SK-N-SH treated with all-trans-retinoic acid at 6 μM for 48 hours (cell line): ENCODE data around the gene DEFB116.
"Not testable (repeated sequence)": the region's sequence is repeated elsewhere in the genome, so short reads cannot be mapped to it uniquely, and the experiment has no call there.

Experiments
- ATAC-seq: fragments of 200-7000 bp; cut with Tn5 transposase; 3 replicates; pipeline ENCODE4 v1.9.1; 2020; ENCODE audit warnings: mild to moderate bottlenecking, moderate library complexity
- ARNTL ChIP-seq: fragments of 450-650 bp; formaldehyde crosslinking; IDR thresholded peaks from 2 replicates; pipeline ENCODE4 v1.5.0; 2020; ENCODE audit warnings: low read depth, mild to moderate bottlenecking, moderate library complexity, borderline replicate concordance
- BACH2 ChIP-seq: fragments of 250-450 bp; sonication (Bioruptor Pico); IDR thresholded peaks from 2 replicates; pipeline ENCODE4 v1.9.0; 2021; ENCODE audit warnings: mild to moderate bottlenecking, borderline replicate concordance
- CSDC2 ChIP-seq: fragments of 250-450 bp; sonication (Bioruptor Pico); IDR thresholded peaks from 2 replicates; pipeline ENCODE4 v1.5.0; 2020; ENCODE audit warnings: mild to moderate bottlenecking, moderate library complexity
- ESRRG ChIP-seq: fragments of 250-450 bp; sonication (Bioruptor Pico); IDR thresholded peaks from 2 replicates; pipeline ENCODE4 v1.6.1; 2021; ENCODE audit warnings: mild to moderate bottlenecking
- GLIS3 ChIP-seq: fragments of 250-450 bp; sonication (Bioruptor Pico); IDR thresholded peaks from 2 replicates; pipeline ENCODE4 v1.5.0; 2020; ENCODE audit warnings: mild to moderate bottlenecking, moderate library complexity
- ISL1 ChIP-seq: fragments of 250-450 bp; sonication (Bioruptor Pico); IDR thresholded peaks from 2 replicates; pipeline ENCODE4 v2.1.2; 2022; ENCODE audit warnings: mild to moderate bottlenecking, moderate library complexity
- PPARA ChIP-seq: fragments of 250-450 bp; sonication (Bioruptor Pico); IDR thresholded peaks from 2 replicates; pipeline ENCODE4 v1.5.0; 2020; ENCODE audit warnings: mild to moderate bottlenecking, borderline replicate concordance
- RARB ChIP-seq: fragments of 250-450 bp; sonication (Bioruptor Pico); IDR thresholded peaks from 2 replicates; pipeline ENCODE4 v1.8.0; 2021; ENCODE audit warnings: mild to moderate bottlenecking, moderate library complexity
- SNAI2 ChIP-seq: fragments of 250-450 bp; sonication (Bioruptor Pico); IDR thresholded peaks from 2 replicates; pipeline ENCODE4 v1.5.0; 2020; ENCODE audit warnings: mild to moderate bottlenecking, moderate library complexity
- TCF4 ChIP-seq: fragments of 250-450 bp; sonication (Bioruptor Pico); IDR thresholded peaks from 2 replicates; pipeline ENCODE4 v1.8.0; 2021; ENCODE audit warnings: mild to moderate bottlenecking, moderate library complexity, borderline replicate concordance
- TOX ChIP-seq: fragments of 250-450 bp; sonication (Bioruptor Pico); IDR thresholded peaks from 2 replicates; pipeline ENCODE4 v1.8.0; 2021; ENCODE audit warnings: mild to moderate bottlenecking, moderate library complexity, borderline replicate concordance
- ZC3H10 ChIP-seq: fragments of 250-450 bp; sonication (Bioruptor Pico); IDR thresholded peaks from 2 replicates; pipeline ENCODE4 v1.5.1; 2021; ENCODE audit warnings: mild to moderate bottlenecking, moderate library complexity
- ZFP3 ChIP-seq: fragments of 250-450 bp; sonication (Bioruptor Pico); IDR thresholded peaks from 2 replicates; pipeline ENCODE4 v1.5.0; 2020; ENCODE audit warnings: mild to moderate bottlenecking, moderate library complexity
- ZFP30 ChIP-seq: fragments of 450-650 bp; formaldehyde crosslinking; IDR thresholded peaks from 2 replicates; pipeline ENCODE4 v1.5.0; 2022; ENCODE audit warnings: mild to moderate bottlenecking, moderate library complexity
- ZNF565 ChIP-seq: fragments of 450-650 bp; formaldehyde crosslinking; conservative IDR thresholded peaks from 2 replicates; pipeline ENCODE4 v1.5.0; 2020; ENCODE audit warnings: low read depth, mild to moderate bottlenecking, moderate library complexity
- ZNF70 ChIP-seq: fragments of 450-650 bp; formaldehyde crosslinking; IDR thresholded peaks from 2 replicates; pipeline ENCODE4 v1.5.0; 2020; ENCODE audit warnings: mild to moderate bottlenecking, moderate library complexity
- ZNF8 ChIP-seq: fragments of 450-650 bp; formaldehyde crosslinking; IDR thresholded peaks from 2 replicates; pipeline ENCODE4 v1.5.0; 2020; ENCODE audit warnings: mild to moderate bottlenecking, moderate library complexity
- TF ChIP-seq, protein P1 (sequence below): fragments of 250-450 bp; sonication (Bioruptor Pico); IDR thresholded peaks from 2 replicates; pipeline ENCODE4 v1.5.0; 2020; ENCODE audit warnings: mild to moderate bottlenecking, moderate library complexity
- TF ChIP-seq, protein P2 (sequence below): fragments of 250-450 bp; sonication (Bioruptor Pico); IDR thresholded peaks from 2 replicates; pipeline ENCODE4 v1.8.0; 2021; ENCODE audit warnings: low read depth, mild to moderate bottlenecking, moderate library complexity, borderline replicate concordance
- TF ChIP-seq, protein P3 (sequence below): fragments of 250-450 bp; sonication (Bioruptor Pico); IDR thresholded peaks from 2 replicates; pipeline ENCODE4 v1.8.0; 2020; ENCODE audit warnings: mild to moderate bottlenecking, moderate library complexity, borderline replicate concordance
- TF ChIP-seq, protein P4 (sequence below): fragments of 250-450 bp; sonication (Bioruptor Pico); IDR thresholded peaks from 2 replicates; pipeline ENCODE4 v1.5.1; 2021; ENCODE audit warnings: mild to moderate bottlenecking, moderate library complexity
- TF ChIP-seq, protein P5 (sequence below): fragments of 250-450 bp; sonication (Bioruptor Pico); IDR thresholded peaks from 2 replicates; pipeline ENCODE4 v1.5.1; 2020; ENCODE audit warnings: low read depth, mild to moderate bottlenecking, moderate library complexity

The DEFB116 gene

DNA sequence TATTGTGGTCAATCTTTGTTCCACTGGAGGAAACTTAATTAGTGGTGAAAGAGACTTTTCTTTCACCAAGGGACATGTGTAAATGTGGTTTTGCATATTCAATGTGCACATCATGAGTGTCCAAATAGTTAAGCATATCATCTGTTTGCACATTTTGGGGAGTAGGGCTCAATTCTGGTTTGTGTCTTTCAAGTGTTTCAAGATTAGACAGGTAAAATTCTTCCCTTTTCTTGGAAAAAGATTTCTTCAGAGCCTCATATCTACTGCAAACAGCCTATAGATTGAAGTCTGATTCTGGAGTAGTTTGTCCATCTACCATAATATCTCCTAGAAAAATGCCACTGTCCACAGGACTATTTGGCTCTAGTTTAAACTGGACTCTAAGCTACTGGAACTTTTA is 33.1 kb upstream of the DEFB116 start:
- TF ChIP-seq TOX (CRISPR knock-in tag) (no peak), BACH2 (no peak), SNAI2 (CRISPR knock-in tag) (no peak)
- no peak for ATAC-seq

DNA sequence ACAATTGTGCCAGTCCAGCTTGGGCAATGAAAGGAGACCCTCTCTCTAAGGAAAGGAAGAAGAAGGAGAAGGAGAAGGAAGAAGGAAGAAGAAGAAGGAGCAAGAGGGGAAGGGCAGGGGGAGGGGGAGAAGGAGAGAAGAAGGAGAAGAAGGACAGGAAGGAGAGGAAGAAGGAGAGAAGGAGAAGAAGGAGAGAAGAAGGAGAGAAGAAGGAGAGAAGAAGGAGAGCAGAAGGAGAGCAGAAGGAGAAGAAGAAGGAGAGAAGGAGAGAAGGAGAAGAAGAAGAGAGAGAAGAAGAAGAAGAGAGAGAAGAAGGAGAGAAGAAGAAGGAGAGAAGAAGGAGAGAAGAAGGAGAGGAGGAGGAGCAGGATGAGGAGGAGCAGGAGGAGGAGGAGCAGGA is 22.5 kb upstream of the DEFB116 start:
- ATAC-seq, result no peak
- TF ChIP-seq, protein P1, sequence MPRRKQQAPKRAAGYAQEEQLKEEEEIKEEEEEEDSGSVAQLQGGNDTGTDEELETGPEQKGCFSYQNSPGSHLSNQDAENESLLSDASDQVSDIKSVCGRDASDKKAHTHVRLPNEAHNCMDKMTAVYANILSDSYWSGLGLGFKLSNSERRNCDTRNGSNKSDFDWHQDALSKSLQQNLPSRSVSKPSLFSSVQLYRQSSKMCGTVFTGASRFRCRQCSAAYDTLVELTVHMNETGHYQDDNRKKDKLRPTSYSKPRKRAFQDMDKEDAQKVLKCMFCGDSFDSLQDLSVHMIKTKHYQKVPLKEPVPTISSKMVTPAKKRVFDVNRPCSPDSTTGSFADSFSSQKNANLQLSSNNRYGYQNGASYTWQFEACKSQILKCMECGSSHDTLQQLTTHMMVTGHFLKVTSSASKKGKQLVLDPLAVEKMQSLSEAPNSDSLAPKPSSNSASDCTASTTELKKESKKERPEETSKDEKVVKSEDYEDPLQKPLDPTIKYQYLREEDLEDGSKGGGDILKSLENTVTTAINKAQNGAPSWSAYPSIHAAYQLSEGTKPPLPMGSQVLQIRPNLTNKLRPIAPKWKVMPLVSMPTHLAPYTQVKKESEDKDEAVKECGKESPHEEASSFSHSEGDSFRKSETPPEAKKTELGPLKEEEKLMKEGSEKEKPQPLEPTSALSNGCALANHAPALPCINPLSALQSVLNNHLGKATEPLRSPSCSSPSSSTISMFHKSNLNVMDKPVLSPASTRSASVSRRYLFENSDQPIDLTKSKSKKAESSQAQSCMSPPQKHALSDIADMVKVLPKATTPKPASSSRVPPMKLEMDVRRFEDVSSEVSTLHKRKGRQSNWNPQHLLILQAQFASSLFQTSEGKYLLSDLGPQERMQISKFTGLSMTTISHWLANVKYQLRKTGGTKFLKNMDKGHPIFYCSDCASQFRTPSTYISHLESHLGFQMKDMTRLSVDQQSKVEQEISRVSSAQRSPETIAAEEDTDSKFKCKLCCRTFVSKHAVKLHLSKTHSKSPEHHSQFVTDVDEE (CRISPR knock-in tag), result no peak
- no peak for TF ChIP-seq PPARA (CRISPR knock-in tag)

DNA sequence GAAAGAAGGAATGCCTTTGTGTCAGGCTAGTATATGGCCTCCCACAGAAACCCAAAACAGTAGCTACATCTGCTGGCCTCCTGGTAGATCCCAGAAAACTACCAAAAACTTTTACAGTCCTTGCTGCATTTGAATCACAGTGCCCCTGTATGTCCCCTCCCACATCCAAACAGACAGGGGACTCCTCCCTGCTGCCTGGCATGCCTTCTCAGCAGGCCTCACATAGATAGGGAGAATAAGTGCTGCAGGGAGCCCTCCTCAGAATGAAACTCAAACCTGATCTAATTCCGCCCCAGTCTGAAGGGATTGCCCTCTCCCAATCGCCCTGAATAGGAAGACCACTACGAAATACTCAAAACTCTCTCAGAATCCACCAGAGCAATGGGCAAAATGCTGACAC is 14.1 kb upstream of the DEFB116 start:
- no peak for ATAC-seq
- TF ChIP-seq ZNF8 (CRISPR knock-in tag) (no peak), SNAI2 (CRISPR knock-in tag) (no peak), ZNF565 (CRISPR knock-in tag) (no peak), ZFP3 (CRISPR knock-in tag) (no peak), TCF4 (CRISPR knock-in tag) (no peak), ESRRG (CRISPR knock-in tag) (no peak), RARB (no peak), TOX (CRISPR knock-in tag) (no peak), PPARA (CRISPR knock-in tag) (no peak), ISL1 (no peak), BACH2 (no peak)
- TF ChIP-seq, protein P2, sequence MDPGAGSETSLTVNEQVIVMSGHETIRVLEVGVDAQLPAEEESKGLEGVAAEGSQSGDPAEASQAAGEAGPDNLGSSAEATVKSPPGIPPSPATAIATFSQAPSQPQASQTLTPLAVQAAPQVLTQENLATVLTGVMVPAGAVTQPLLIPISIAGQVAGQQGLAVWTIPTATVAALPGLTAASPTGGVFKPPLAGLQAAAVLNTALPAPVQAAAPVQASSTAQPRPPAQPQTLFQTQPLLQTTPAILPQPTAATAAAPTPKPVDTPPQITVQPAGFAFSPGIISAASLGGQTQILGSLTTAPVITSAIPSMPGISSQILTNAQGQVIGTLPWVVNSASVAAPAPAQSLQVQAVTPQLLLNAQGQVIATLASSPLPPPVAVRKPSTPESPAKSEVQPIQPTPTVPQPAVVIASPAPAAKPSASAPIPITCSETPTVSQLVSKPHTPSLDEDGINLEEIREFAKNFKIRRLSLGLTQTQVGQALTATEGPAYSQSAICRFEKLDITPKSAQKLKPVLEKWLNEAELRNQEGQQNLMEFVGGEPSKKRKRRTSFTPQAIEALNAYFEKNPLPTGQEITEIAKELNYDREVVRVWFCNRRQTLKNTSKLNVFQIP (CRISPR knock-in tag), result no peak
- TF ChIP-seq, protein P3, sequence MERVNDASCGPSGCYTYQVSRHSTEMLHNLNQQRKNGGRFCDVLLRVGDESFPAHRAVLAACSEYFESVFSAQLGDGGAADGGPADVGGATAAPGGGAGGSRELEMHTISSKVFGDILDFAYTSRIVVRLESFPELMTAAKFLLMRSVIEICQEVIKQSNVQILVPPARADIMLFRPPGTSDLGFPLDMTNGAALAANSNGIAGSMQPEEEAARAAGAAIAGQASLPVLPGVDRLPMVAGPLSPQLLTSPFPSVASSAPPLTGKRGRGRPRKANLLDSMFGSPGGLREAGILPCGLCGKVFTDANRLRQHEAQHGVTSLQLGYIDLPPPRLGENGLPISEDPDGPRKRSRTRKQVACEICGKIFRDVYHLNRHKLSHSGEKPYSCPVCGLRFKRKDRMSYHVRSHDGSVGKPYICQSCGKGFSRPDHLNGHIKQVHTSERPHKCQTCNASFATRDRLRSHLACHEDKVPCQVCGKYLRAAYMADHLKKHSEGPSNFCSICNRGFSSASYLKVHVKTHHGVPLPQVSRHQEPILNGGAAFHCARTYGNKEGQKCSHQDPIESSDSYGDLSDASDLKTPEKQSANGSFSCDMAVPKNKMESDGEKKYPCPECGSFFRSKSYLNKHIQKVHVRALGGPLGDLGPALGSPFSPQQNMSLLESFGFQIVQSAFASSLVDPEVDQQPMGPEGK (CRISPR knock-in tag), result no peak

DNA sequence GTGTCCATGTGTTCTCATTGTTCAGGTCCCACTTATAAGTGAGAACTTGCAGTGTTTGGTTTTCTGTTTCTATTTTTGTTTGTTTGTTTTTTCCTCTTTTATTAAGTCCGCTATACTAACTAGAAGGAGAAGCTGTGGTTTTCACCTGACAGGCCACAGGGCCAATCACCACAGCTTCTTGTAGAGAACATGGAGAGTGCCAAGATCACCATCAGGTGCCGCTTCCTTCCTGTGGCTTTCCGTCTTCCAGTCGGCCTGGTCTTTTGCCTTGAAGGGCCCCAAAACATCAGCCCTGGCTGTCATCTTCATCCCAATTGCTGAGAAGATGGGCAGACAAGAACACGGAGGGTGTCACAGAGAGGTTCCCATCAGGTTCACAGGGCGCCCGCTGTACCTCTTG is 23.4 kb downstream of the DEFB116 start:
- ATAC-seq, result not testable (repeated sequence)

DNA sequence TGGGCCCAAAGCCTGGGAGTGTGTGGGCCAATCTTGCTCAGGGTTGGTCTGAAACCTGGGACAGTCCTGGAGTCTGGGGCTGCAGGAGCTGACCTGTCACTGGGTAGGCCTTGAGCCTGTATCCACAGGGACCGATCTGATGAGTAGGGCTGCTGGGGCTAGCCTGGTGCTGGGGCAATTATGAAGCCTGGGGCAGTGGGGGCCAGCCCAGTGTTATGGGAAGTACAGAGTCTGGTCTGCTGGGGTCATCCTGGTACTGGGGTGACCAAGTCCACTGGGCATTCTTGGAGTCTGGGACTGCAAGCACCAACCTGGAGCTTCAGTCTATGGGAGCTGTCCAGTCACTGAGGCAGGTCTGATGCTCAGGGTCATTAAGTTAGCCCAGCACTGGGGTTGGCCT is 30.2 kb downstream of the DEFB116 start:
- ATAC-seq, result no peak
- no peak for TF ChIP-seq TOX (CRISPR knock-in tag)
- TF ChIP-seq, protein P3 (CRISPR knock-in tag), result no peak
- TF ChIP-seq ARNTL, result no peak
- TF ChIP-seq PPARA (CRISPR knock-in tag), result no peak
- no peak for TF ChIP-seq ZNF8 (CRISPR knock-in tag)
- no peak for TF ChIP-seq GLIS3 (CRISPR knock-in tag)
- TF ChIP-seq BACH2, result no peak
- TF ChIP-seq ZNF565 (CRISPR knock-in tag), result no peak
- TF ChIP-seq ZNF70 (CRISPR knock-in tag), result no peak
- TF ChIP-seq RARB, result no peak
- TF ChIP-seq, protein P4, sequence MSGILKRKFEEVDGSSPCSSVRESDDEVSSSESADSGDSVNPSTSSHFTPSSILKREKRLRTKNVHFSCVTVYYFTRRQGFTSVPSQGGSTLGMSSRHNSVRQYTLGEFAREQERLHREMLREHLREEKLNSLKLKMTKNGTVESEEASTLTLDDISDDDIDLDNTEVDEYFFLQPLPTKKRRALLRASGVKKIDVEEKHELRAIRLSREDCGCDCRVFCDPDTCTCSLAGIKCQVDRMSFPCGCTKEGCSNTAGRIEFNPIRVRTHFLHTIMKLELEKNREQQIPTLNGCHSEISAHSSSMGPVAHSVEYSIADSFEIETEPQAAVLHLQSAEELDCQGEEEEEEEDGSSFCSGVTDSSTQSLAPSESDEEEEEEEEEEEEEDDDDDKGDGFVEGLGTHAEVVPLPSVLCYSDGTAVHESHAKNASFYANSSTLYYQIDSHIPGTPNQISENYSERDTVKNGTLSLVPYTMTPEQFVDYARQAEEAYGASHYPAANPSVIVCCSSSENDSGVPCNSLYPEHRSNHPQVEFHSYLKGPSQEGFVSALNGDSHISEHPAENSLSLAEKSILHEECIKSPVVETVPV (CRISPR knock-in tag), result no peak
- no peak for TF ChIP-seq TCF4 (CRISPR knock-in tag)
- TF ChIP-seq ZC3H10 (CRISPR knock-in tag), result no peak
- TF ChIP-seq SNAI2 (CRISPR knock-in tag), result no peak
- no peak for TF ChIP-seq ISL1
- TF ChIP-seq, protein P5, sequence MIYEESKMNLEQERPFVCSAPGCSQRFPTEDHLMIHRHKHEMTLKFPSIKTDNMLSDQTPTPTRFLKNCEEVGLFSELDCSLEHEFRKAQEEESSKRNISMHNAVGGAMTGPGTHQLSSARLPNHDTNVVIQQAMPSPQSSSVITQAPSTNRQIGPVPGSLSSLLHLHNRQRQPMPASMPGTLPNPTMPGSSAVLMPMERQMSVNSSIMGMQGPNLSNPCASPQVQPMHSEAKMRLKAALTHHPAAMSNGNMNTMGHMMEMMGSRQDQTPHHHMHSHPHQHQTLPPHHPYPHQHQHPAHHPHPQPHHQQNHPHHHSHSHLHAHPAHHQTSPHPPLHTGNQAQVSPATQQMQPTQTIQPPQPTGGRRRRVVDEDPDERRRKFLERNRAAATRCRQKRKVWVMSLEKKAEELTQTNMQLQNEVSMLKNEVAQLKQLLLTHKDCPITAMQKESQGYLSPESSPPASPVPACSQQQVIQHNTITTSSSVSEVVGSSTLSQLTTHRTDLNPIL (CRISPR knock-in tag), result no peak
- no peak for TF ChIP-seq CSDC2 (CRISPR knock-in tag)
- no peak for TF ChIP-seq ZFP30 (CRISPR knock-in tag)
- TF ChIP-seq, protein P2 (CRISPR knock-in tag), result no peak
